ENCODE data around the gene MST1.

GRCh38 chr3:49650177-49650576 is 39.1 kb downstream of the MST1 start:
- TF ChIP-seq CTCF (IDR thresholded peaks at IDR 0.05) (no peak), POLR2A (IDR thresholded peaks at IDR 0.05) (no peak)

All from thyroid gland (tissue), 4 donors.